Embryonic facial prominence (tissue), 1 donor: ENCODE measurements around the gene ANAPC15.

ENCODE experiments used
- DNase-seq: peaks from one replicate; pipeline ENCODE4 v3.0.0-alpha.2; 2016; ENCODE audit errors: extremely low spot score

The ANAPC15 gene

DNA sequence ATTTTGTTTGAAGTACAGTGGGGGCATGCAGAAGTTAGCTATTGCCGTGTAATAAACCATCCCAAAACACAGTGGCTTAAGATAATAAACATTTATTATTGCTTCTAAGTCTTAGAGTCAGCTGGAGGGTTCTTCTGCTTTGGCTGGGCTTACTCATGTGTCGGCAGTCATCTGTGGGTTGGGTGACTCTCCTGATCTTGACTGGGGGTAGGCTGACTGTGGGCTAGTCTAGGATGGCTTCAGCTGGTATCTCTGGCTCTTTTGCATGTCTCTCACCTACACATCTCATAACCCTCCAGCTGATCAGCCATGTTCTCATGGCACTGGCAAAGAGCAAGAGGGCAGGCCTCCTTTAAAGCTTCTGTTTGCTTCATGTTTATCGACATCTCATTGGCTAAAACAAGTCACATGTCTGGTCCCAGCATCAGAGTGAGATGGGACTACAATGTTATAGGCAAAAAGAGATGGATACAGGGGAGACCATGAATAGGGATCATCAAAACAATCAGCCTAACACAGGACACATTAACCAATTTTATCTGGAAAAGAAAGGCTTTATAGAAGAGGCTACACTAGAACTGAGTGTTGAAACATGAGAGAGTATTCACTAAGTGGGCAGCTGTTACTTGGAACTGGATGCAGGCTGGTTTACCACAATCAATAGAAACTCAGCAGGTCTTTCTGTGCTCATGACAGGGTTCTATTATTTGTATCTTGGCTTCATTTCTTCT lies 26.7 kb downstream of the ANAPC15 start:
- DNase-seq: no peak

DNA sequence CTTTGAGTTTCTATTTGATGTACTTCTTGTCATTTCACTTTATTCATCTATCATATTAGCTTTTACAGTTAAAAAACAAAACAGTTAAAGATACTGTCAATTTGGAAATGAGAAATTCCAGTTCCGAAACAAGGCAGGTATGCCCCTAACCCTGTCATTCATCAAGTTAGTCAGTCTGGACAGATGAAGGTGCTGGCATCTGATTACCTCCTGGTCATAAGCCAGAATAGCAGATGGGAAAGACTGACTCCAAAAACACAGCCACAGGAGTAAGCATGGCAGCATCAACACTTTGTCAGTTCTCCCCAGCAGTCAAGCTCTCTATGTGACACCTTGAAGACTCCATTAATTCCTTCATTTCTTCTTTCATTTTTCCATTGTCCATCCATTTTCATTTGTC lies 27.5 kb downstream of the ANAPC15 start:
- no peak for DNase-seq

DNA sequence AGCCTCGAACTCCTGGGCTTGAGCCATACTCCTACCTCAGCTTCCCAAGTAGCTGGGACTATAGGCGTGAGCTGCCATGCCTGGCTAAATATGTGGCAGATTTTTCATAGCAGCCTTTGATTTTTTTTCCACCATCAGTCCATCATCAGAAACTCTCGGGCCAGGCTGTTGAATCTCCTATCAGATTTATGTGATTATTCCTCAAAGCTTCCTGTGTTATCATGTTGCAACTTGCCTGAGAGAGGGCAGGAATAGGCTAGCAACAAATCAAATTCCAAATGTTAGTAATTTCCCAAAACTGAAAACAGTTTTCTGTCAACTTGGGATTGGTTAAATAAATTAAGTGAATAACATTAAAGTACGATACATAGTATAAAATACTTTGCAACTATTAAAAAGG lies 28.4 kb downstream of the ANAPC15 start:
- DNase-seq: no peak

DNA sequence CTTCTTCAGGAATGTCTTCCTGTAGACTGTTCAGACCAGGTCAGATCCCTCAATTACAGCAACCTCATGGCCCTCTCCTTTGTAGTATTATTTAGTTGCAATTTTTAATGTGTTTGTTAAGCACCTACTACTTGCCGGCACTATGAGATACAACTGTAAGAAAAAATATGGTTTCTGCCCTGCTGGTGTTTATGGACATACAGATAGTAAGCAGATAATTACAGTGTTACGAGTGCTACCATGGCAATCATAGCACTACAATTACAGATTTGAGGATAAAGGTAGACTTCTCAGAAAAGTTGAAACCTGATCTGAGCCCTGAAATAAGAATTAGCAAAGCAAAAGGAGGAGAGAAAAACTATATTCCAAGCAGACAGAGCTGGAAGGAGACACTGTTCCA lies 29.1 kb downstream of the ANAPC15 start:
- no peak for DNase-seq

DNA sequence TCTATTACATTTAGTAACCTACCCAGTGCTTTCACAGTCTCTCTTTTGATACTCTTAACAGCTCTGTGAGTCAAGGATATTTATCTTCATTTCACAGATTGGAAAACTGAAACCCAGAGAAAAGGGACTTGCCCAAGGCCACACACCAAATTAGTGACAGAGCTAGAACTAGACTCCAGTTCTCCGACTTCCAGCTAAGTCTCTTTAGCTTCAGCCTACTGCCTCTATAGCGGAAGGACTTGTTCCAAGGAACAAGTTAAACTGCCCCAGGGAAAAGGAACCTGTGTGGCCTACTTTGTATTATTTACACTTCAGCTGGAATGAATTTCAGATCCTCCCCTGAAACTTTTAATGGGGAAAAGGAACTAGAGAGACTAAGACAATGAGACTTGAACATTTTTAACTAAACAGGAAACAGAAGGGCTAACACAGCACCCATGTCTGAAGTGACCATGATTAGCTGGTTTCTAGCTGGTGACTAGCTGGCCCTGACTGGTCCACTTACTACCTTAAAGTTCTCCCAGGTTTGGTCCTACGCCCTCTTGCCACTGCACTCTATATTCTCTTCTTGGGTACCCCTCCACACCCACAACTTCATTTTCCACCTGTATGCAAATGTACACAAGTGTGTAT lies 30.6 kb downstream of the ANAPC15 start:
- no peak for DNase-seq

DNA sequence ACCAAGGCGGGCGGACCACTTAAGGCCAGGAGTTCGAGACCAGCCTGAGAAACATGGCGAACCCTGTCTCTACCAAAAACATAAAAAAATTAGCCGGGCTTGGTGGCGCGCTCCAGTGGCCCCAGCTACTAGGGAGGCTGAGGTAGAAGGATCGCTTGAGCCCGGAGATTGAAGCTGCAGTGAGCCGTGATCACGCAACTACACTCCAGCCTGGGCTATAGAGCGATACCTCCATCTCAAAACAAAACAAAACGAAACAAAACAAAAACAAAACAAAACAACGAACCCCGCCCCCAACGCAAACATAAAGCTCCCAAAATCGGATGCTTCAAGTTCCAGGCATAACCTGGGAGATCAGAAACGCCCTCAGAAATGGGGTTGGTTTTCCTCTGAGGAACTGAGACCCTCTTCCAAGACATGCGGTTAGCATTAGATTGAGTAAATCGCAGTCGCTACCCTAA lies 31.3 kb downstream of the ANAPC15 start:
- no peak for DNase-seq

DNA sequence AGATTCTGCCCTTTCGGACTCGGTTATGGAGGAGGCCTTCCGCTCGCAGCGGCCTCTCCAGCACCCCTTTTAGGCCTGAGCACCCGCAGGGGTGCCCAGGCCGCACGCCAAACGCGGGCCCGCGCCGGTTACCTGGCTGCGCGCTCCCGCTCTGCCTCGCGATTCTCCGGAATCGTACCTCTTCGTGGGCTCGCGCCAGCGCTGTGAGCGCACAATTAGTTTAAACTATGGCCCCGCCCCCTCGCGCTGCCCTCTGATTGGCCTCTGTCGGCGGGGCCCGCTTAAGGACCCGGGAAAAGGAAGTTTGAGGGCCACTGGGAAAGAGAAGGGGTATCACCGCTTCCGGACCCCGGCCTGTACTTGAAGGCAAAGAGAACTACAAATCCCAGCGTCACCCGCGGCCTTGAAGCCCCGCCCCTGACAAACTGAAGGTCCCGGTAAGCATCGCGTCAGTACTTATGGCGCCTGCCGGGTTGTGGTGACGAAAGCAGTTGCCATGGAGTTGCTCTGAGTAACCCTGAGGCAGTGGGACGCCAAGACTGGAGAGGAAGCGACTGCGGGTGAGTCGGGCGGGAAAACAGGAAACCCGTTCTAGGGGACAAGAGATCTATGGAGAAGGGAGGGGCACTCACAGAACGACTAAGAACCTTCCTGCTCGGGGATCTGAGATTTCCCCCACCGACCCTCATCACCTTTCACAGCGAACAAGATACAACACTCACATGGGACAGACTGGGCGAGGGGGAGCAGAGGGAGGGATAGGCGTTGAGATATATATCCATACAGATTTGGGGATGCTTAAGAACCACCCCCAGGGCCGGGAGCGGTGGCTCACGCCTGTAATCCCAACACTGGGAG lies 31.9 kb downstream of the ANAPC15 start, which contains the start of the genes LRRC51 and NUMA1:
Gene LRRC51, plus strand, starts transcription at position 525 of the 858 bp plus-strand sequence. CDS start 8,234 bp downstream, outside the sequence.
Gene NUMA1, minus strand, starts transcription at position 217 of the 858 bp plus-strand sequence. CDS start 44,599 bp downstream, outside the sequence.
- DNase-seq: peak; percentile 100

DNA sequence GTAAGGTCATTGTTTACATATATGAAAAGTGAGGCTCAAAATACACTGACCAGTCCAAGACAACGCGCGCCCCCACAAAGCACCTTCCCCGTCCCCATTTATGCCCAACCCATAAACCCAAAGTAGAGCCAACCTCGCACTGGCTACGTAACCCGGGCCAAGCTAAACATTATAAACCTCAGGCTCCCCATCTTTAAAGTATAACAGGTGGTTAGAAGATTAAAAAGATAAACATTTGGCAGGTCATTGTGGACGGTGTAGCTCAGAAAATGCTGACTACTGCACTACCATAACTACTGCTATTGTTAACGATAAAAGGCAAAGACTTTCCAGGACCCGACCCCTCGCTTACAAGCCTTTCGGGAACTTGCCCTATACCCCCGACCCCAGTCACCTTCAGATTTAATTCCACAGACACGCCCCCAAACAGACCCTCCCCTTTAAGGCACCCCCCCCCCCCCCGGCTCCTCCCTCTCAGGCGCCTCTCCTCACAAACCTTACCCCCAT lies 32.6 kb downstream of the ANAPC15 start:
- DNase-seq: no peak

DNA sequence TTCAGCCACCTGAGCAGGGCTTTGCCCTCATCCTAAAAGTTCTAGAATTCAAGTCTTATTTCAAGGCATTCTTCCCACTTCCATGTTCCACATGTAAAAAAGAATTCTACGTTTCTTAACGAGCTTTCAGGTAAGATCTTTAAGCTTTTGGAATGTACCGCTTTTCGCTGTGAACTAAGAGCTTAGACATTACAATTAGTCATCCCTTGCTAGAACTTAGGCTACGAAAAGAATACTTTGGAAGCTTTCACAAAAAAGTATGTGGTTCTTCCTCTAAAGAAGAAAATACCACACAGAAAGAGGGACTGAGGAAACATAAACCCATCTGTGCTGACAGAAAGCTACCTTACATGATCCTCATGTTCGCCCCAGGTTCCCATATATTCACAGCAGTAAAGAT lies 34.0 kb downstream of the ANAPC15 start:
- no peak for DNase-seq

DNA sequence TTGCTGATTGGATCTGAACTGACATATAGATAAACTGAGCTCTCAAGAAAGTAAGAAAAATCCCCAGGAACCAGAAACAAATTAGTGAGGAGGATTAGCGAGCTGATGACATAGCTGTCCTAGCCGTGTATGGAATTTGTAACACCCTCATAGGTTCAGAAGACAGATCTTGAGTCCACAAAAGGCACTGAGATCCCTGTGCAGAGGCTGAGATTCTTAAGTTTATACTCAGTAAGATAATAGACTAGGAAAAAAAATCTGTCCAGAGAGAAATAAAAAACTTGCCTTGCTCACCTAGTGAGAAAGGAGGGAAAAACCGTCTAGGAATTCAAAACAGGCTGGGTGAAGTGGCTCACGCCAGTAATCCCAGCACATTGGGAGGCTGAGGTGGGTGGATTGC lies 36.7 kb downstream of the ANAPC15 start:
- DNase-seq: no peak

DNA sequence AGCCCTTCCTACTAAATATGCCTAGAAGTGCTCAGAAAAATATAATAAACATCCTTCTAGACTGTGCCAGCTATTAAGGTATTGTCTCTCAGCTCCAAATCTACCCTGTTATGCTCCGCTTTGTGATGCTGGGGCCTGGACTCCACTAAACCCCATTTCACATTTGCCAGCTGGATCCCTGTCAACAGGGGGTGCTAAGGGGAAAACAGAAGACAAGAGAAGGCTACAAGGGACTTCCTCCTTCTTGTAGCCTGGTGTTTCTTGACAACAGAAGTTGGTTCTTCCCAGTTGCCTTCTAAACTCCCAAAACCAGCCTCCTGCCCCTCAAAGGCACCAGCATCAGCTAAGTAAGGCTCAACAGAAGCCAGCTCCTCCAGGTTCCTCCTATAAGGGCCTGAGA lies 37.4 kb downstream of the ANAPC15 start:
- no peak for DNase-seq

DNA sequence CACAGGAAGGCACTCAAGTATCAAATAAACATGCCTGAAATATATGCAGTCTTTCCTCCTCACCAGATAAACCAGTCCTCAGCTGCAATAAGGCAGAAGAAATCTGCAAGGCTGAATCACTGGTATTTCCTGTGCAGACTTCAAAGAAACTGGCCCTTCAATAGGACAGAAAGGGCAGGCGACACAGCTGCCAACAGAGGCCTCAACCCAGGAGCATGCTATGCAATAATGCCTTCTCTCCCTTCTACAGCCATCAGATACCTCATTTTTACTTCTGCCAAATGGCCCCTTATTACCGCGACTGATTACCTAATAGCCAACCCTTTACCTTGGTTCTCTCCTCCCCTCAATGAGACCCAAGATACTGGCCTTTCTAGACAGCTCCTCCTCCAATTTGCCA lies 40.1 kb downstream of the ANAPC15 start:
- no peak for DNase-seq

DNA sequence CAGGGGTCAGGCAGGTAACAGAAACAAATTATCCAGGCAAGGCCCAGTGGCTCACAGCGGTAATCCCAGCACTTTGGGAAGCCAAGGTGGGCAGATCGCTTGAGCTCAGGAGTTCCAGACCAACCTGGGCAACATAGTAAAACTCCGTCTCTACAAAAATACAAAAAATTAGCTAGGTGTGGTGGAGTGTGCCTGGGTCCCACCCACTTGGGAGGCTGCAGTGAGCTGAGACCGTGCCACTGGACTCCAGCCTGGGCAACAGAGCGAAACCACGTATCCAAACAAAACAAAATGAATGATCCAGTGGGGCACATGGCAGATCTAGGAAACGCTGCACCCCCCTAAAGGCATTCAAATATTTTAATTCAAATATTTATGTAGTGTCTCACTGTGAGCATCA lies 42.0 kb downstream of the ANAPC15 start:
- DNase-seq: no peak

DNA sequence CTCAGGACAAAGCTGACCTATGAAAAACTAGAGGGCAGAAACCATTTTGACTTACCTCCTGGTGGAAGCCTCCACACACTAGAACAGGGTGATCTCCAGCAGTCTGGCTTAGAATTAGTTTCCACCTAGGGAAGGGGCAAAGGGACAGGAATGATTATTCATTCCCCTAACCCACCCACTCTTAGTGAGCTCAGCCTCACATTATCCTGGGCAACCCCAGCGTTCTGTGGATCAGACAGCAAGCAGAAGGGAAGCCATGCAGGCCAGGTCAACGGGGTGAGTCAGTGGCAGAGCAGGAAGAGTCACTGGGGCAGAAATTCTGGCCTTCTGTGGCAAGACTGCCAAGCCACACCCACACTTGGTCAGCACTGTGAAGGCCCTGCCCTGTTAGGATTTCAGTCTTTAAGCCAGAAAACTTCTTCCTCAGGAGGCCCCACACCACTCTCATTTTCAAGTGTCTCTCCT lies 42.7 kb downstream of the ANAPC15 start:
- DNase-seq: no peak

DNA sequence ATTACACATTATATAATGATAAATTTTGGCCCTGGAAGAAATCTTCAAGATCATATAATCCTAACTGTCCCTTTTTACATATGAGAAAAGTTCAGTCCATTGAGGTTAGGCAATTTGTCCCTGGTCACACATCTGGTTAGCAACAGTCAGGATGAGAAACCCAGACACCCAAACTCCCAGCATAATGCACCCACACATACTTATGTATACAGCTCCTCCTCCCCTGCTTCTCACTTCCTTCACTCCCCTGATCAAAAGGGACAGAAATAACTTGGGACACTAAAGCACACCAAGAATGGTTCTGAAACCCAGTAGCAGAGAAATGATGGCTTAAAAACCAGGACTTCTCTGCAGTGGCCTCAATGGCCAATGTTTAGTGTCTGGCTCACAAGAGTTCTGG lies 43.3 kb downstream of the ANAPC15 start:
- DNase-seq: no peak

DNA sequence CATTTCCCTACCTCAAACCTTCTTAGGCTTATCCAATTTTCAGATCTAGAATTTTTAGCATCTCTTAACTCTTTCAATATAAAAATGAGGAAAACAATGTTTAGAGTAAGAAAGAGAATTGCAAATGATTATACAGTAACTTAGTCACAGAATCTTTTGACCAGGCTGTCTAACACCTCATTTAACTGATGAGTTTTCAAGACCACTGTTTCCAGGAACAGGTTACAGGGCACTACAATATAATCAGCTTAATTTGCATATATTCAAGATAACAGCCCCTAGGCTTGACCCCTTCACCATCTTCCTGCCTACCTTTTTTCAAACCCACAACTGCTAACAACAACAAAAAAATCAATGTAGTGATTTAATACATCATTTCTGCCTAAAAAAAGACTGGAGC lies 44.8 kb downstream of the ANAPC15 start:
- no peak for DNase-seq

DNA sequence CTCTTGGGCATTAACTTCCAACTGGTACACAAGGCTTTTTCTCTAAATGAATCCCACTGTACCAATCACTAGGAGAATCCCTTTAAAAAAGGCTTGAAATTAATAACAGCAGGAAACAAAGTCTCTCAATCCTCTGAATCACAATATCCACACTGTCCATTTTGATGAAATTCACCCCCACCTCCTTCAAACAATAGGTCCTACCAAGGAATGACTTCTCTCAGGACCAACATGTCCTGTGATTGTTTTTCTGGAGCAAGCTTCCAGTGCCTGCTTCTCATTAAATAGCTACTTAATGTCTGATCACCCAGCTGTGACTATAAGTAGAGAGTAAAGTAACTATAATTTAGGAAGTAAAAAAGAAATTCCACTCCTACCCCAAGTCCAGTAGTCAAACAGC lies 45.2 kb downstream of the ANAPC15 start:
- no peak for DNase-seq

DNA sequence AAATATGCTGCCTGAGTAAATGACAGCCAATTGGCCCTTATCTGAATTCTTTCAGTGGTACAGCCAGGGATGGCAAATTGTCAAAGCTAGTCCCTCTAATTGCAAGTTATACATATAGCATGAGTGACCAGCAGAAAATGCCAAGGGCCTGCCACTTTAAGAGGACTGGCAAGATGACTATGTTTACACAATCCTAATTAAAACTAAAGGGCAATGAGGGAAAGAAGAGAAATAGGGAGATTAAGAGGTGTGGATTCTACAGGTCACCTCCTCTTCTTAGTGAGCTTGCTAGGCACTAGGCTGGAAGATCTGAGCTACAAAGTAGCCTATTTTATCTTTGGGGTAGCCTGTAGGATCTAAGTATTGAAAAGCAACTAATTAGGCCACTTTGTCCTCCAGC lies 45.6 kb downstream of the ANAPC15 start:
- no peak for DNase-seq

DNA sequence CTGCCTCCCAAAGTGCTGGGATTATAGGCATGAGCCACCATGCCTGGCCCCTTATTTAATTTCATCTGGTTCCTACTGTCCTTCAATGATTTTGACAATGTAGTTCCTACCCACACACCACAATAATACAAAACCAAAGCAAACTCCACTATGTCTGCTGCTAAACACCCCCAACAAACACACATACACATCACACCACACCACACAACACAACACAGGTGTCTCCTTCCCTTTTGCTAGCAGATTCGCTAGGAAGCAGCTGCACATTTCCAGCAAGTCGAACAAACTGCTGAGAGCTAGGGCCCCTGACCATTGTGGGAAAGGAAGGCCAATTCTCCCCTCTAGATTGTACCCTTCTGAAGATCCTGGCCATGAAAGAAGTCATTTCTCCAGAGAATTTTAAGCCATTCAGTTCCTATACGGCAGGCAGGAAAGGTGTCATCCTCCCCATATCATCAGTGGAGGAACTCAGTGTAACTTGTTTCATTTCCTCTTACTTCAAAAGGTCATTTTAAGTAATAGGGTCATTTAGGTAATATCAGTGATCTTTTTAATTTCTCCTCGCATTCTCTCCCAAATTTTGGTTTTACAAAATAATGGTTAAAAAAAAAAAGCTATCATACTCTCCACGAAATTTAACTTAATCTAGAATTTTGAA lies 50.6 kb downstream of the ANAPC15 start:
- no peak for DNase-seq
